Head of caudate nucleus (tissue), 42 donors: Measurements from ENCODE around the gene CASP2.
"Not testable (repeated sequence)": the region's sequence is repeated elsewhere in the genome, so short reads cannot be mapped to it uniquely, and the experiment has no call there.

Experiments used
- DNase-seq, 42 donors: peaks; one replicate each; pipeline versions ENCODE4 v3.0.0 to v3.0.0-alpha.2; 2020 to 2021; ENCODE audit warnings: mixed read lengths in 7 of 42
- intact Hi-C: fragments of 100-400 bp; cut with DNase I; formaldehyde crosslinking; loops from one replicate; pipeline ENCODE4 v1.15.0; 2022

The CASP2 gene

GRCh38 chr7:143288836-143289235, 685 bp downstream of the CASP2 start:
- DNase-seq: no peak
- intact Hi-C loops: no loop called here

GRCh38 chr7:143289421-143289820, 1.3 kb downstream of the CASP2 start:
- intact Hi-C loops: no loop called here
- no peak for DNase-seq

GRCh38 chr7:143289888-143290287, 1.7 kb downstream of the CASP2 start:
- intact Hi-C loops, DNase-seq: not testable (repeated sequence)

- DNase-seq: no peak
- intact Hi-C loops: no loop called here
Measured at GRCh38 chr7:143290293-143290692, 2.1 kb downstream of the CASP2 start.

GRCh38 chr7:143292876-143293275, 4.7 kb downstream of the CASP2 start:
- DNase-seq: no peak
- intact Hi-C loops: no loop called here

- no peak for DNase-seq
- intact Hi-C loops: no loop called here
Measured at GRCh38 chr7:143295870-143296269, 7.7 kb downstream of the CASP2 start.

GRCh38 chr7:143296686-143297085, 8.5 kb downstream of the CASP2 start:
- DNase-seq: no peak
- intact Hi-C loops: no loop called here

GRCh38 chr7:143299346-143299745, 11.2 kb downstream of the CASP2 start:
- intact Hi-C loops: no loop called here

GRCh38 chr7:143299840-143300239, 11.7 kb downstream of the CASP2 start:
- peak; percentile 36 to 83 (median 60) for DNase-seq
- intact Hi-C loops: no loop called here

More at GRCh38 chr7:143299346-143299745, 11.2 kb downstream of the CASP2 start:
- DNase-seq: no peak

- intact Hi-C loops: no loop called here
- no peak for DNase-seq
Measured at GRCh38 chr7:143300959-143301935, 13.1 kb downstream of the CASP2 start.

- intact Hi-C loops: no loop called here
- no peak for DNase-seq
Measured at GRCh38 chr7:143303733-143304132, 15.6 kb downstream of the CASP2 start.

- DNase-seq: no peak
- intact Hi-C loops: loop anchor here (5.0 kb wide), 1 partner anchor 63 kb away; no protein-coding TSS in a partner anchor
Measured at GRCh38 chr7:143304938-143305337, 16.8 kb downstream of the CASP2 start.

- DNase-seq: peak; percentile 50 to 93 (median 78)
- intact Hi-C loops: loop anchor here (5.0 kb wide), 1 partner anchor 63 kb away; no protein-coding TSS in a partner anchor
Measured at GRCh38 chr7:143305423-143306070, 17.4 kb downstream of the CASP2 start.

GRCh38 chr7:143308632-143309031, 20.5 kb downstream of the CASP2 start:
- no peak for DNase-seq
- intact Hi-C loops: loop anchor here (5.0 kb wide), 1 partner anchor 66 kb away; no protein-coding TSS in a partner anchor

GRCh38 chr7:143314127-143314526, 26.0 kb downstream of the CASP2 start:
- intact Hi-C loops: no loop called here
- DNase-seq: no peak

GRCh38 chr7:143315776-143316175, 27.6 kb downstream of the CASP2 start, which contains the start of gene CLCN1:
Gene CLCN1 (plus strand): TSS chr7:143316111. CDS start chr7:143316213, 102 bp downstream.
- no peak for DNase-seq
- intact Hi-C loops: no loop called here

GRCh38 chr7:143316492-143316891, 28.3 kb downstream of the CASP2 start:
- DNase-seq: peak in 38 of 42 donors; percentile 8 to 89 (median 56)
- intact Hi-C loops: no loop called here

GRCh38 chr7:143318661-143319060, 30.5 kb downstream of the CASP2 start:
- intact Hi-C loops: no loop called here

GRCh38 chr7:143320620-143321019, 32.5 kb downstream of the CASP2 start:
- intact Hi-C loops: loop anchor here (10.0 kb wide), 1 partner anchor 94 kb away; no protein-coding TSS in a partner anchor
- DNase-seq: no peak

More at GRCh38 chr7:143318661-143319060, 30.5 kb downstream of the CASP2 start:
- no peak for DNase-seq

- intact Hi-C loops: loop anchor here (10.0 kb wide), 1 partner anchor 94 kb away; no protein-coding TSS in a partner anchor
- no peak for DNase-seq
Measured at GRCh38 chr7:143321242-143321641, 33.1 kb downstream of the CASP2 start.
